ENCODE results near the gene IL19. TPM values are rescaled to one million over a fixed set of nuclear protein-coding genes. Genes with fewer than 3 reads are reported as not detected.

The IL19 gene
- total and polyA plus RNA-seq, 9 of the 15 experiments (the other 6 are each of a cell fraction or from before 2014, with no cell fraction given) = not detected

DNA sequence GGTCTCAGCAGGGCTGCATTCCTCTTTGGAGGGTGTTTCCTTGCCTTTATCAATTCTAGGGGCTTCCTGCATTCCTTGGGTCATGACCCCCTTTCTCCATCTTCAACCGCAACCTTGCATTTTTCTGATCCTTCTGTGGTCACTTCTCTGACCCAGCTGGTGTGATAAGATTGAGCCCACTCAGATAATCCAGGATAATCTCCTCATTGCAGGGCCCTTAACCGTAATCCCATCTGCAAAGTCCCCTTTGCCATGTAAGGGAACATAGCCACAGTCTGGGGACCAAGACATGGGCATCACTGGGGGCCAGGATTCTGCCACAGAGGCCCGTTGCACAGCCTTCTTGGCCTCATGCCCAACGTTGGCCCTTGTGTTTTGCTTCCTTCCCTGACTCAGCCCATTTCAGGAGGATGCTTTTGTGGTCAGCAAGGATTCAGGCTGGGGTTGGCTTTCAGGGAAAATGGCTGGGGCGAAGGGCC lies 35.0 kb upstream of the IL19 start (continued):
- TF ChIP-seq GABPB2 (CRISPR knock-in tag; conservative IDR thresholded peaks at IDR 0.05) = no peak
- TF ChIP-seq ZNF384 (IDR thresholded peaks at IDR 0.05; ENCODE audit: low read depth, low read length) = no peak
- TF ChIP-seq ZNF224 (CRISPR knock-in tag; IDR thresholded peaks at IDR 0.05) = 0 out of 2 replicates have a peak, but pooled peaks have one; percentile 27
- no peak; the same call in 1 of the 2 replicates for TF ChIP-seq ZBTB1 (CRISPR knock-in tag; IDR thresholded peaks at IDR 0.05; ENCODE audit: borderline replicate concordance, low read depth)
- TF ChIP-seq, protein P1, sequence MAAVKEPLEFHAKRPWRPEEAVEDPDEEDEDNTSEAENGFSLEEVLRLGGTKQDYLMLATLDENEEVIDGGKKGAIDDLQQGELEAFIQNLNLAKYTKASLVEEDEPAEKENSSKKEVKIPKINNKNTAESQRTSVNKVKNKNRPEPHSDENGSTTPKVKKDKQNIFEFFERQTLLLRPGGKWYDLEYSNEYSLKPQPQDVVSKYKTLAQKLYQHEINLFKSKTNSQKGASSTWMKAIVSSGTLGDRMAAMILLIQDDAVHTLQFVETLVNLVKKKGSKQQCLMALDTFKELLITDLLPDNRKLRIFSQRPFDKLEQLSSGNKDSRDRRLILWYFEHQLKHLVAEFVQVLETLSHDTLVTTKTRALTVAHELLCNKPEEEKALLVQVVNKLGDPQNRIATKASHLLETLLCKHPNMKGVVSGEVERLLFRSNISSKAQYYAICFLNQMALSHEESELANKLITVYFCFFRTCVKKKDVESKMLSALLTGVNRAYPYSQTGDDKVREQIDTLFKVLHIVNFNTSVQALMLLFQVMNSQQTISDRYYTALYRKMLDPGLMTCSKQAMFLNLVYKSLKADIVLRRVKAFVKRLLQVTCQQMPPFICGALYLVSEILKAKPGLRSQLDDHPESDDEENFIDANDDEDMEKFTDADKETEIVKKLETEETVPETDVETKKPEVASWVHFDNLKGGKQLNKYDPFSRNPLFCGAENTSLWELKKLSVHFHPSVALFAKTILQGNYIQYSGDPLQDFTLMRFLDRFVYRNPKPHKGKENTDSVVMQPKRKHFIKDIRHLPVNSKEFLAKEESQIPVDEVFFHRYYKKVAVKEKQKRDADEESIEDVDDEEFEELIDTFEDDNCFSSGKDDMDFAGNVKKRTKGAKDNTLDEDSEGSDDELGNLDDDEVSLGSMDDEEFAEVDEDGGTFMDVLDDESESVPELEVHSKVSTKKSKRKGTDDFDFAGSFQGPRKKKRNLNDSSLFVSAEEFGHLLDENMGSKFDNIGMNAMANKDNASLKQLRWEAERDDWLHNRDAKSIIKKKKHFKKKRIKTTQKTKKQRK (IDR thresholded peaks at IDR 0.05; ENCODE audit: borderline replicate concordance, low read depth, low read length) = no peak
- TF ChIP-seq, protein P2, sequence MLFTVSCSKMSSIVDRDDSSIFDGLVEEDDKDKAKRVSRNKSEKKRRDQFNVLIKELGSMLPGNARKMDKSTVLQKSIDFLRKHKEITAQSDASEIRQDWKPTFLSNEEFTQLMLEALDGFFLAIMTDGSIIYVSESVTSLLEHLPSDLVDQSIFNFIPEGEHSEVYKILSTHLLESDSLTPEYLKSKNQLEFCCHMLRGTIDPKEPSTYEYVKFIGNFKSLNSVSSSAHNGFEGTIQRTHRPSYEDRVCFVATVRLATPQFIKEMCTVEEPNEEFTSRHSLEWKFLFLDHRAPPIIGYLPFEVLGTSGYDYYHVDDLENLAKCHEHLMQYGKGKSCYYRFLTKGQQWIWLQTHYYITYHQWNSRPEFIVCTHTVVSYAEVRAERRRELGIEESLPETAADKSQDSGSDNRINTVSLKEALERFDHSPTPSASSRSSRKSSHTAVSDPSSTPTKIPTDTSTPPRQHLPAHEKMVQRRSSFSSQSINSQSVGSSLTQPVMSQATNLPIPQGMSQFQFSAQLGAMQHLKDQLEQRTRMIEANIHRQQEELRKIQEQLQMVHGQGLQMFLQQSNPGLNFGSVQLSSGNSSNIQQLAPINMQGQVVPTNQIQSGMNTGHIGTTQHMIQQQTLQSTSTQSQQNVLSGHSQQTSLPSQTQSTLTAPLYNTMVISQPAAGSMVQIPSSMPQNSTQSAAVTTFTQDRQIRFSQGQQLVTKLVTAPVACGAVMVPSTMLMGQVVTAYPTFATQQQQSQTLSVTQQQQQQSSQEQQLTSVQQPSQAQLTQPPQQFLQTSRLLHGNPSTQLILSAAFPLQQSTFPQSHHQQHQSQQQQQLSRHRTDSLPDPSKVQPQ (CRISPR knock-in tag; IDR thresholded peaks at IDR 0.05; ENCODE audit: borderline replicate concordance) = no peak
- TF ChIP-seq, protein P3, sequence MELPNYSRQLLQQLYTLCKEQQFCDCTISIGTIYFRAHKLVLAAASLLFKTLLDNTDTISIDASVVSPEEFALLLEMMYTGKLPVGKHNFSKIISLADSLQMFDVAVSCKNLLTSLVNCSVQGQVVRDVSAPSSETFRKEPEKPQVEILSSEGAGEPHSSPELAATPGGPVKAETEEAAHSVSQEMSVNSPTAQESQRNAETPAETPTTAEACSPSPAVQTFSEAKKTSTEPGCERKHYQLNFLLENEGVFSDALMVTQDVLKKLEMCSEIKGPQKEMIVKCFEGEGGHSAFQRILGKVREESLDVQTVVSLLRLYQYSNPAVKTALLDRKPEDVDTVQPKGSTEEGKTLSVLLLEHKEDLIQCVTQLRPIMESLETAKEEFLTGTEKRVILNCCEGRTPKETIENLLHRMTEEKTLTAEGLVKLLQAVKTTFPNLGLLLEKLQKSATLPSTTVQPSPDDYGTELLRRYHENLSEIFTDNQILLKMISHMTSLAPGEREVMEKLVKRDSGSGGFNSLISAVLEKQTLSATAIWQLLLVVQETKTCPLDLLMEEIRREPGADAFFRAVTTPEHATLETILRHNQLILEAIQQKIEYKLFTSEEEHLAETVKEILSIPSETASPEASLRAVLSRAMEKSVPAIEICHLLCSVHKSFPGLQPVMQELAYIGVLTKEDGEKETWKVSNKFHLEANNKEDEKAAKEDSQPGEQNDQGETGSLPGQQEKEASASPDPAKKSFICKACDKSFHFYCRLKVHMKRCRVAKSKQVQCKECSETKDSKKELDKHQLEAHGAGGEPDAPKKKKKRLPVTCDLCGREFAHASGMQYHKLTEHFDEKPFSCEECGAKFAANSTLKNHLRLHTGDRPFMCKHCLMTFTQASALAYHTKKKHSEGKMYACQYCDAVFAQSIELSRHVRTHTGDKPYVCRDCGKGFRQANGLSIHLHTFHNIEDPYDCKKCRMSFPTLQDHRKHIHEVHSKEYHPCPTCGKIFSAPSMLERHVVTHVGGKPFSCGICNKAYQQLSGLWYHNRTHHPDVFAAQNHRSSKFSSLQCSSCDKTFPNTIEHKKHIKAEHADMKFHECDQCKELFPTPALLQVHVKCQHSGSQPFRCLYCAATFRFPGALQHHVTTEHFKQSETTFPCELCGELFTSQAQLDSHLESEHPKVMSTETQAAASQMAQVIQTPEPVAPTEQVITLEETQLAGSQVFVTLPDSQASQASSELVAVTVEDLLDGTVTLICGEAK (IDR thresholded peaks at IDR 0.05) = no peak
- TF ChIP-seq, protein P3 (CRISPR knock-in tag; IDR thresholded peaks at IDR 0.05) = no peak
- no peak for TF ChIP-seq ZNF707 (CRISPR knock-in tag; conservative IDR thresholded peaks at IDR 0.05)

Measured in K562 (cell line).